Measurements from ENCODE around the gene SLC4A9. TPM values are rescaled to one million over a fixed set of nuclear protein-coding genes. Genes with fewer than 3 reads are reported as not detected.

Gene SLC4A9
- total RNA-seq, 1 donor from 2014 or later = 1.8 TPM

GRCh38 chr5:140329739-140330481 is 30.1 kb upstream of the SLC4A9 start:
- H3K4me3 Mint-ChIP-seq = no peak overlapping the region
- peaks cover 18% of the 10 kb centered on the region for H3K4me1 Mint-ChIP-seq
- TF ChIP-seq, protein P1, sequence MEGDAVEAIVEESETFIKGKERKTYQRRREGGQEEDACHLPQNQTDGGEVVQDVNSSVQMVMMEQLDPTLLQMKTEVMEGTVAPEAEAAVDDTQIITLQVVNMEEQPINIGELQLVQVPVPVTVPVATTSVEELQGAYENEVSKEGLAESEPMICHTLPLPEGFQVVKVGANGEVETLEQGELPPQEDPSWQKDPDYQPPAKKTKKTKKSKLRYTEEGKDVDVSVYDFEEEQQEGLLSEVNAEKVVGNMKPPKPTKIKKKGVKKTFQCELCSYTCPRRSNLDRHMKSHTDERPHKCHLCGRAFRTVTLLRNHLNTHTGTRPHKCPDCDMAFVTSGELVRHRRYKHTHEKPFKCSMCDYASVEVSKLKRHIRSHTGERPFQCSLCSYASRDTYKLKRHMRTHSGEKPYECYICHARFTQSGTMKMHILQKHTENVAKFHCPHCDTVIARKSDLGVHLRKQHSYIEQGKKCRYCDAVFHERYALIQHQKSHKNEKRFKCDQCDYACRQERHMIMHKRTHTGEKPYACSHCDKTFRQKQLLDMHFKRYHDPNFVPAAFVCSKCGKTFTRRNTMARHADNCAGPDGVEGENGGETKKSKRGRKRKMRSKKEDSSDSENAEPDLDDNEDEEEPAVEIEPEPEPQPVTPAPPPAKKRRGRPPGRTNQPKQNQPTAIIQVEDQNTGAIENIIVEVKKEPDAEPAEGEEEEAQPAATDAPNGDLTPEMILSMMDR (IDR thresholded peaks at IDR 0.05; ENCODE audit: unreplicated experiment) = no peak
- no peaks in the 10 kb centered on the region for H3K9me3 Mint-ChIP-seq
- peaks cover 4% of the 10 kb centered on the region for H3K36me3 Mint-ChIP-seq
- H3K27ac Mint-ChIP-seq = peak overlapping the region; percentile 34
- H3K27me3 Mint-ChIP-seq (ENCODE audit: low read depth) = no peaks in the 10 kb centered on the region
- no peak for DNase-seq (ENCODE audit: low spot score in 2 of 2, unreplicated experiment in 2 of 2)

GRCh38 chr5:140331638-140332037 is 28.4 kb upstream of the SLC4A9 start:
- peaks cover 13% of the 10 kb centered on the region for H3K4me1 Mint-ChIP-seq
- H3K9me3 Mint-ChIP-seq = no peaks in the 10 kb centered on the region
- no peaks in the 10 kb centered on the region for H3K27me3 Mint-ChIP-seq (ENCODE audit: low read depth)
- no peak overlapping the region for H3K4me3 Mint-ChIP-seq
- H3K36me3 Mint-ChIP-seq = peaks cover 4% of the 10 kb centered on the region
- TF ChIP-seq, protein P1 (IDR thresholded peaks at IDR 0.05; ENCODE audit: unreplicated experiment) = no peak
- H3K27ac Mint-ChIP-seq = no peak overlapping the region
- no peak for DNase-seq (ENCODE audit: low spot score in 2 of 2, unreplicated experiment in 2 of 2)

DNA sequence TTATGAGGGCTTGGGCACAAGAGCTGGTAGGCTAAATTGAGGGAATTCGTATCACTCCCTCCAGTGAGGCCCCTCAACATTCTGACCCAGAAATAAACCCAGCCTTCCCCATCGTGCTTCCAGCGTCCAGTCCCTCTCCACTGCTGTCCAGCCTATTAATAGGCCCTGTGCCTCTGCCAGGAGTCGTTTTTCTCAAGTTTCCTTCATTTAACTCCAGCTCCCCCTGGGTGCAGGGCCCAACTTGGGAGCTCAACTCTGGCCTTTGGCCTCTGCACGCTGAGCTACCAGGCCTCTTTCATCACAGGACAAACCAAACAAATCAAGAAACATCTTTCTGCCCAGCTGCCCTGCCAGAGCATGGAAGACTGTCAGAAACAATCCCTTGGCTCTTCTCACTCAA is 23.6 kb upstream of the SLC4A9 start:
- no peak overlapping the region for H3K4me3 Mint-ChIP-seq
- DNase-seq (ENCODE audit: low spot score in 2 of 2, unreplicated experiment in 2 of 2) = no peak
- H3K36me3 Mint-ChIP-seq = peaks cover 4% of the 10 kb centered on the region
- H3K27me3 Mint-ChIP-seq (ENCODE audit: low read depth) = no peaks in the 10 kb centered on the region
- H3K27ac Mint-ChIP-seq = peak overlapping the region; percentile 24
- peaks cover 5% of the 10 kb centered on the region for H3K4me1 Mint-ChIP-seq
- H3K9me3 Mint-ChIP-seq = no peaks in the 10 kb centered on the region
- TF ChIP-seq, protein P1 (IDR thresholded peaks at IDR 0.05; ENCODE audit: unreplicated experiment) = no peak

- Mint-ChIP-seq H3K9me3 (no peaks in the 10 kb centered on the region), H3K4me1 (peaks cover 5% of the 10 kb centered on the region), H3K27ac (no peak overlapping the region), H3K36me3 (peaks cover 4% of the 10 kb centered on the region), H3K27me3 (ENCODE audit: low read depth) (no peaks in the 10 kb centered on the region), H3K4me3 (no peak overlapping the region)
- no peak for DNase-seq (ENCODE audit: low spot score in 2 of 2, unreplicated experiment in 2 of 2)
- TF ChIP-seq, protein P1 (IDR thresholded peaks at IDR 0.05; ENCODE audit: unreplicated experiment) = no peak
These were observed 22.1 kb upstream of the SLC4A9 start for GRCh38 chr5:140337880-140338279.

DNA sequence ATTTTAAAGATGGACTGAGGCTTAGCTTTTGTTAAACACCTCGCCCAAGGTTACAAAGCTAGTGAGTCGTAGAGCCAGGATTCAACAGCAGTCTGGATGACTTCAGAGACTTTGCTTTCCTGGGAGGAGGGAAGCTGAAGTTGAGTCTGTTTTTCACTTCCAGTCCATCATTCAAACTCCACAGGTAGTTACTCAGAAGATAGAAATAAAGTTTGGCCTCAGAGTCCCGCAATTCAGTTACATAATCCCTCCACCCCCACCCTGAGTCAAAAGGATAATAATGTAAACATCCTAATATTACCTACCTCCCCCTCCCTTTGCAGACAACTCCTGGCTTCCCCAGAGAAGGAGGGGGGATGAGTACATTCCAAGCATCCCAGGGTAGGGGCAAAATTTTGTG is 21.7 kb upstream of the SLC4A9 start:
- Mint-ChIP-seq H3K4me1 (peaks cover 5% of the 10 kb centered on the region), H3K4me3 (no peak overlapping the region), H3K36me3 (peaks cover 4% of the 10 kb centered on the region), H3K27me3 (ENCODE audit: low read depth) (no peaks in the 10 kb centered on the region), H3K27ac (no peak overlapping the region), H3K9me3 (no peaks in the 10 kb centered on the region)
- TF ChIP-seq, protein P1 (IDR thresholded peaks at IDR 0.05; ENCODE audit: unreplicated experiment) = no peak
- DNase-seq (ENCODE audit: low spot score in 2 of 2, unreplicated experiment in 2 of 2) = no peak

Data from mesothelial cell of epicardium (in vitro differentiated cells).